GM21360 (cell line): ENCODE results near the gene HOXA2.

Experiments
- ATAC-seq: cut with Tn5 transposase; IDR thresholded peaks from one replicate; pipeline ENCODE4 v1.9.1; 2021; ENCODE audit warnings: mild to moderate bottlenecking, moderate library complexity; ENCODE audit not compliant: unreplicated experiment

The HOXA2 gene

GRCh38 chr7:27141923-27142579 lies 39.6 kb upstream of the HOXA2 start:
- no peak for ATAC-seq

GRCh38 chr7:27141137-27141922 lies 38.8 kb upstream of the HOXA2 start:
- ATAC-seq, result no peak

GRCh38 chr7:27140126-27140857 lies 37.8 kb upstream of the HOXA2 start:
- ATAC-seq, result no peak

GRCh38 chr7:27139334-27140125 lies 37.0 kb upstream of the HOXA2 start:
- ATAC-seq, result no peak

GRCh38 chr7:27138985-27139333 lies 36.5 kb upstream of the HOXA2 start:
- no peak for ATAC-seq

- ATAC-seq, result no peak
Measured at GRCh38 chr7:27138472-27138871, 36.0 kb upstream of the HOXA2 start.

GRCh38 chr7:27137640-27138315 lies 35.3 kb upstream of the HOXA2 start:
- no peak for ATAC-seq

GRCh38 chr7:27134392-27134791 lies 31.9 kb upstream of the HOXA2 start:
- no peak for ATAC-seq

- no peak for ATAC-seq
Measured at GRCh38 chr7:27133409-27134231, 31.1 kb upstream of the HOXA2 start.

GRCh38 chr7:27132978-27133377 lies 30.5 kb upstream of the HOXA2 start:
- ATAC-seq, result no peak

GRCh38 chr7:27132214-27132613 lies 29.7 kb upstream of the HOXA2 start:
- ATAC-seq, result no peak

GRCh38 chr7:27131390-27131819 lies 28.9 kb upstream of the HOXA2 start:
- ATAC-seq, result no peak

- no peak for ATAC-seq
Measured at GRCh38 chr7:27130540-27131389, 28.3 kb upstream of the HOXA2 start, which contains the start of gene HOXA4. HOXA4 (minus strand) TSS chr7:27130757; CDS start chr7:27130733, 24 bp downstream.

GRCh38 chr7:27129729-27130539 lies 27.5 kb upstream of the HOXA2 start:
- no peak for ATAC-seq

- no peak for ATAC-seq
Measured at GRCh38 chr7:27128776-27129728, 26.6 kb upstream of the HOXA2 start.

- no peak for ATAC-seq
Measured at GRCh38 chr7:27128034-27128433, 25.6 kb upstream of the HOXA2 start.
